ENCODE data around the gene GDE1. TPM values are rescaled to one million over a fixed set of nuclear protein-coding genes. Genes with fewer than 3 reads are reported as not detected.

The GDE1 gene
- total RNA-seq, 1 donor from 2014 or later: 50.0 TPM

GRCh38 chr16:19488213-19488640 is 33.7 kb downstream of the GDE1 start:
- DNase-seq (ENCODE audit: low spot score): no peak
- Mint-ChIP-seq H3K9me3 (ENCODE audit: unreplicated experiment) (no peaks in the 10 kb centered on the region), H3K4me3 (ENCODE audit: unreplicated experiment) (no peak overlapping the region), H3K27me3 (ENCODE audit: unreplicated experiment) (peaks cover 2% of the 10 kb centered on the region), H3K36me3 (ENCODE audit: low read depth, unreplicated experiment) (no peaks in the 10 kb centered on the region), H3K4me1 (ENCODE audit: unreplicated experiment) (no peaks in the 10 kb centered on the region), H3K27ac (ENCODE audit: unreplicated experiment) (no peak overlapping the region)
- TF ChIP-seq, protein P1, sequence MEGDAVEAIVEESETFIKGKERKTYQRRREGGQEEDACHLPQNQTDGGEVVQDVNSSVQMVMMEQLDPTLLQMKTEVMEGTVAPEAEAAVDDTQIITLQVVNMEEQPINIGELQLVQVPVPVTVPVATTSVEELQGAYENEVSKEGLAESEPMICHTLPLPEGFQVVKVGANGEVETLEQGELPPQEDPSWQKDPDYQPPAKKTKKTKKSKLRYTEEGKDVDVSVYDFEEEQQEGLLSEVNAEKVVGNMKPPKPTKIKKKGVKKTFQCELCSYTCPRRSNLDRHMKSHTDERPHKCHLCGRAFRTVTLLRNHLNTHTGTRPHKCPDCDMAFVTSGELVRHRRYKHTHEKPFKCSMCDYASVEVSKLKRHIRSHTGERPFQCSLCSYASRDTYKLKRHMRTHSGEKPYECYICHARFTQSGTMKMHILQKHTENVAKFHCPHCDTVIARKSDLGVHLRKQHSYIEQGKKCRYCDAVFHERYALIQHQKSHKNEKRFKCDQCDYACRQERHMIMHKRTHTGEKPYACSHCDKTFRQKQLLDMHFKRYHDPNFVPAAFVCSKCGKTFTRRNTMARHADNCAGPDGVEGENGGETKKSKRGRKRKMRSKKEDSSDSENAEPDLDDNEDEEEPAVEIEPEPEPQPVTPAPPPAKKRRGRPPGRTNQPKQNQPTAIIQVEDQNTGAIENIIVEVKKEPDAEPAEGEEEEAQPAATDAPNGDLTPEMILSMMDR (IDR thresholded peaks at IDR 0.05; ENCODE audit: unreplicated experiment): no peak

- Mint-ChIP-seq H3K27ac (ENCODE audit: unreplicated experiment) (no peak overlapping the region), H3K9me3 (ENCODE audit: unreplicated experiment) (no peaks in the 10 kb centered on the region), H3K36me3 (ENCODE audit: low read depth, unreplicated experiment) (no peaks in the 10 kb centered on the region), H3K27me3 (ENCODE audit: unreplicated experiment) (peaks cover 2% of the 10 kb centered on the region), H3K4me3 (ENCODE audit: unreplicated experiment) (no peak overlapping the region), H3K4me1 (ENCODE audit: unreplicated experiment) (no peaks in the 10 kb centered on the region)
- no peak for DNase-seq (ENCODE audit: low spot score)
- TF ChIP-seq, protein P1 (IDR thresholded peaks at IDR 0.05; ENCODE audit: unreplicated experiment): no peak
Measured at GRCh38 chr16:19486750-19487325, 35.1 kb downstream of the GDE1 start.

DNA sequence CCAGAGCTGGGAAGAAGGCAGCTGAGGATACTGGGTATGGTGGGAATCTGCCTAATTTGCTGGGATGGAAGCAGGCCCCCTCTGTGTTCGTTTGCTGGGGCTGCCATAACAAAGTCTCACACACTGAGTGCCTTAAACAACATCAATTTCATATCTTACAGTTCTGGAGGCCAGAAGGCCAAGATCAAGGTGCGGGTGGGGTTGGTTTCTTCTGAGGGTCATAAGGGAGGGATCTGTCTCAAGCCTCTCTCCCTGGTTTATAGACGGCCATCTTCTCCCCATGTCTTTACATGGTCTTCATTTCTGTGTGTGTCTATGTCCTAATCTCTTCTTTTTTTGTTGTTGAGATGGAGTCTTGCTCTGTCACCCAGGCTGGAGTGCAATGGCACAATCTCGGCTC is 35.8 kb downstream of the GDE1 start:
- Mint-ChIP-seq H3K27me3 (ENCODE audit: unreplicated experiment) (peaks cover 2% of the 10 kb centered on the region), H3K4me1 (ENCODE audit: unreplicated experiment) (no peaks in the 10 kb centered on the region), H3K36me3 (ENCODE audit: low read depth, unreplicated experiment) (no peaks in the 10 kb centered on the region), H3K4me3 (ENCODE audit: unreplicated experiment) (no peak overlapping the region), H3K9me3 (ENCODE audit: unreplicated experiment) (no peaks in the 10 kb centered on the region), H3K27ac (ENCODE audit: unreplicated experiment) (no peak overlapping the region)
- no peak for DNase-seq (ENCODE audit: low spot score)
- TF ChIP-seq, protein P1 (IDR thresholded peaks at IDR 0.05; ENCODE audit: unreplicated experiment): no peak

- H3K27me3 Mint-ChIP-seq (ENCODE audit: unreplicated experiment): peaks cover 2% of the 10 kb centered on the region
- H3K27ac Mint-ChIP-seq (ENCODE audit: unreplicated experiment): no peak overlapping the region
- TF ChIP-seq, protein P1 (IDR thresholded peaks at IDR 0.05; ENCODE audit: unreplicated experiment): no peak
- H3K4me3 Mint-ChIP-seq (ENCODE audit: unreplicated experiment): no peak overlapping the region
- no peaks in the 10 kb centered on the region for H3K4me1 Mint-ChIP-seq (ENCODE audit: unreplicated experiment)
- no peak for DNase-seq (ENCODE audit: low spot score)
- H3K36me3 Mint-ChIP-seq (ENCODE audit: low read depth, unreplicated experiment): no peaks in the 10 kb centered on the region
- no peaks in the 10 kb centered on the region for H3K9me3 Mint-ChIP-seq (ENCODE audit: unreplicated experiment)
Measured at GRCh38 chr16:19485611-19486010, 36.3 kb downstream of the GDE1 start.

DNA sequence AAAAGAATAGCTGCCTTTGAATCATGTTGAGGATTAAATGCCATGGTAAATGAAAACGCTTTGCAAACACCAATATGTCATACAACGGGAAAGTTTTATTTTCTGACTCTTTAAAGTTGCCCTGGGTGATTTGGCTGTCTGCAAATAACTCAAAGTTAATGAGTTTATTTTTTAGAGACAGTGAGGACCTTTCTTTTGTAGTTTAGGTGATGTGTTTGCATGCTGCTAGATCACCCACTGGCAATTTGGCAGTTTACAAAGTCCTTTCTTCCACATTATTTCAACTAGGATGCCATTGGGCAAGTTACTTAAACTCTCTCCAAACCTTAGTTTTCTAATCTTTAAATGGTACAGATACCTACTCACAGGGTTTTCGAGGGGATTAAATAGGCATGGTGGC is 37.8 kb downstream of the GDE1 start:
- peaks cover 2% of the 10 kb centered on the region for H3K27me3 Mint-ChIP-seq (ENCODE audit: unreplicated experiment)
- H3K4me3 Mint-ChIP-seq (ENCODE audit: unreplicated experiment): no peak overlapping the region
- TF ChIP-seq, protein P1 (IDR thresholded peaks at IDR 0.05; ENCODE audit: unreplicated experiment): no peak
- H3K27ac Mint-ChIP-seq (ENCODE audit: unreplicated experiment): no peak overlapping the region
- DNase-seq (ENCODE audit: low spot score): no peak
- no peaks in the 10 kb centered on the region for H3K9me3 Mint-ChIP-seq (ENCODE audit: unreplicated experiment)
- no peaks in the 10 kb centered on the region for H3K4me1 Mint-ChIP-seq (ENCODE audit: unreplicated experiment)
- H3K36me3 Mint-ChIP-seq (ENCODE audit: low read depth, unreplicated experiment): no peaks in the 10 kb centered on the region

All from endothelial cell (in vitro differentiated cells).